Left ventricle myocardium inferior (tissue), 1 donor: Measurements from ENCODE around the gene RRP1B. TPM values are rescaled to one million over a fixed set of nuclear protein-coding genes. Genes with fewer than 3 reads are reported as not detected.

Source experiments
- DNase-seq: peaks from one replicate; pipeline ENCODE4 v3.0.0-alpha.2; 2020
- H3K27ac ChIP-seq: fragments of 200-600 bp; replicated peaks from 2 replicates; pipeline ENCODE4 v1.8.0; 2021
- H3K27me3 ChIP-seq: fragments of 200-600 bp; 2 replicates; pipeline ENCODE4 v1.8.0; 2021; ENCODE audit warnings: low read depth
- H3K36me3 ChIP-seq: fragments of 200-600 bp; 2 replicates; pipeline ENCODE4 v1.8.0; 2021
- H3K4me1 ChIP-seq: fragments of 200-600 bp; 2 replicates; pipeline ENCODE4 v1.8.0; 2021
- H3K4me3 ChIP-seq: fragments of 200-600 bp; 2 replicates; pipeline ENCODE4 v1.8.0; 2021; ENCODE audit warnings: mild to moderate bottlenecking, moderate library complexity
- H3K9me3 ChIP-seq: fragments of 200-600 bp; replicated peaks from 2 replicates; pipeline ENCODE4 v1.8.0; 2021
- intact Hi-C: fragments of 100-400 bp; cut with micrococcal nuclease; formaldehyde crosslinking; loops from one replicate; pipeline ENCODE4 v1.11.0; 2022
- microRNA-seq: library from miRNA; unstranded; fragments of <30 nt; microRNA quantifications from one replicate; pipeline ENCODE4 v1.2.0, GENCODE V29; 2020
- total RNA-seq: library from RNA; stranded (reverse); fragmentation: NEBNext Ultra II Directional; extraction: Animal tissue kit (Norgen Biotek cat#: 25700); gene quantifications from one replicate; pipeline ENCODE4 v1.2.1, GENCODE V29; 2021
- TF ChIP-seq, protein P1 (sequence below): fragments of 200-600 bp; IDR thresholded peaks from 2 replicates; pipeline ENCODE4 v1.8.0; 2021; ENCODE audit warnings: antibody characterized with exemption, mild to moderate bottlenecking, borderline replicate concordance
- donor health status: DM: no; HTN: yes; CAD: no; lungs with severe emphysema.

The RRP1B gene
- total RNA-seq, 1 donor from 2014 or later, result 8.9 TPM

DNA sequence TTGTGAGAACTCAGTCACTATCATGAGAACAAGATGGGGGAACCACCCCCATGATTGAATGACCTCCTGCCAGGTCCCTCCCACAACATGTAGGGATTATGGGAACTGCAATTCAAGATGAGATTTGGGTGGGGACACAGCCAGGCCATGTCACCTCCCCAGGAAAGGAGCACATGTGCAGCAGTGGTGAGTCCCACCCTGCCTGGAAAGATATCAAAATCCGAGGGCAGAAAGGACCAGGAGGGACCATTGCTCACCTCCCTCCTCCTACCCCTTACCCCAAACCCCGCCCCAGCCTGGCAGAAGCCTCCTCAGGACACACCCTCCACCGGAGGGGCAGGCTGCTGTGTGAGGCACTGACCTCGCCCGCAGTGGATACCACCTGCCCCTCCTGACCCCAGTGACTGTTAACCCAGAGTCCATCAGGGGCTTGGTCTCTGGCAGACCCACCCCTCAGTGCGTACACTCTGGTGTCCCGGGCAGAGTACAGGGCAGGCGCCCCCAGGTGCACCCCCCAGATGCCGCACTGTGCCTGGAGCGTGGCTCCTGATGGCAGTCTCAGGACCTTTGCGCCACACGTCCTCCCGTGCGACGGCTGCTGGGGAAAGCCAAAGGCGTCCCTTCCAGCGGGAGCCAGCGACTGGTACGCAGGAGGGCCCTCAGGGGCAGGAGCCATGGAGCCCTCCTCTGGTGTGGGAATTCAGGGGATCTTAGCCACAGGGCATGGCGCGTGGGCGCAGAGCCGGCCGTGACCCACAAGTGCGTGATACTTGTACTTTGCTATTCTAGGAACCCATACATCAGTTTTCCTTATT lies 80.5 kb downstream of the RRP1B start:
- H3K36me3 ChIP-seq, result peaks cover 30% of the 10 kb centered on the region
- no peaks in the 10 kb centered on the region for H3K27me3 ChIP-seq
- H3K4me1 ChIP-seq, result peaks cover 22% of the 10 kb centered on the region
- no peak overlapping the region for H3K4me3 ChIP-seq
- TF ChIP-seq, protein P1, sequence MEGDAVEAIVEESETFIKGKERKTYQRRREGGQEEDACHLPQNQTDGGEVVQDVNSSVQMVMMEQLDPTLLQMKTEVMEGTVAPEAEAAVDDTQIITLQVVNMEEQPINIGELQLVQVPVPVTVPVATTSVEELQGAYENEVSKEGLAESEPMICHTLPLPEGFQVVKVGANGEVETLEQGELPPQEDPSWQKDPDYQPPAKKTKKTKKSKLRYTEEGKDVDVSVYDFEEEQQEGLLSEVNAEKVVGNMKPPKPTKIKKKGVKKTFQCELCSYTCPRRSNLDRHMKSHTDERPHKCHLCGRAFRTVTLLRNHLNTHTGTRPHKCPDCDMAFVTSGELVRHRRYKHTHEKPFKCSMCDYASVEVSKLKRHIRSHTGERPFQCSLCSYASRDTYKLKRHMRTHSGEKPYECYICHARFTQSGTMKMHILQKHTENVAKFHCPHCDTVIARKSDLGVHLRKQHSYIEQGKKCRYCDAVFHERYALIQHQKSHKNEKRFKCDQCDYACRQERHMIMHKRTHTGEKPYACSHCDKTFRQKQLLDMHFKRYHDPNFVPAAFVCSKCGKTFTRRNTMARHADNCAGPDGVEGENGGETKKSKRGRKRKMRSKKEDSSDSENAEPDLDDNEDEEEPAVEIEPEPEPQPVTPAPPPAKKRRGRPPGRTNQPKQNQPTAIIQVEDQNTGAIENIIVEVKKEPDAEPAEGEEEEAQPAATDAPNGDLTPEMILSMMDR, result no peak
- no peaks in the 10 kb centered on the region for H3K9me3 ChIP-seq
- no peak for DNase-seq
- intact Hi-C loops, result no loop called here
- H3K27ac ChIP-seq, result no peak overlapping the region

DNA sequence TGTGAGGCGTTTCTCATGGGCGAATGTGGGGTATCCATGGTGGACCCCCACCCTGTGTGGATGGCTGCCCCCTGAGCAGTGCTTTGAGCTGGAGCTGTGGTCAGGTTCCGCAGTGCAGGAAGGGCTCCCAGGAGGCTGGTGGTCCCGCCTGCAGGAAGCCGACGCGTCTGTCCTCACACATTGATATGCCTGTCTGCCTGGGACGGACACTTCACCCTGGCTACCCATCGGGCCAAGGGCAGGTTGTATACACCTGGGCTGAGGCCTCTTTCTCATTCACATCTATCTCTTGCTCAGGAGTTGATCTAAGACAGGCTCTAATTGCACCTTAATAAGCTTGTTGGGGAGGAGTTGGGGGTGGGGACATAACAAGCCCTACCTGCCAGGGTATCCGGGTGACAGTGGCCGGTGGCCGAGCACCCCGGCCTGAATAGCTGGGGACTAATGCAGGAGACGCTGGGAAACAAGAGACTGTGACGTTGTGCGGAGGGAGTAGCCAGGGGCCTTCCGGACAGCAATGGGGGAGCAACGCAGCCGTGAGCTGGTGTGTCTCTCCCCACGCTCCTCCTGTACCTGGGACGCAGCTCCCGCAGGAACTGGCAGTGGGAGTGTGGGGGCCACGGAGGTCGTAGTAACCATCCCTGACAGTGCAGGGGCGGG lies 81.3 kb downstream of the RRP1B start:
- Histone ChIP-seq H3K27ac (peak overlapping the region; percentile 28), H3K4me1 (peaks cover 14% of the 10 kb centered on the region), H3K36me3 (peaks cover 38% of the 10 kb centered on the region), H3K9me3 (no peaks in the 10 kb centered on the region), H3K27me3 (no peaks in the 10 kb centered on the region), H3K4me3 (peak overlapping the region; percentile 25)
- TF ChIP-seq, protein P1, result no peak
- DNase-seq, result no peak
- intact Hi-C loops, result no loop called here

DNA sequence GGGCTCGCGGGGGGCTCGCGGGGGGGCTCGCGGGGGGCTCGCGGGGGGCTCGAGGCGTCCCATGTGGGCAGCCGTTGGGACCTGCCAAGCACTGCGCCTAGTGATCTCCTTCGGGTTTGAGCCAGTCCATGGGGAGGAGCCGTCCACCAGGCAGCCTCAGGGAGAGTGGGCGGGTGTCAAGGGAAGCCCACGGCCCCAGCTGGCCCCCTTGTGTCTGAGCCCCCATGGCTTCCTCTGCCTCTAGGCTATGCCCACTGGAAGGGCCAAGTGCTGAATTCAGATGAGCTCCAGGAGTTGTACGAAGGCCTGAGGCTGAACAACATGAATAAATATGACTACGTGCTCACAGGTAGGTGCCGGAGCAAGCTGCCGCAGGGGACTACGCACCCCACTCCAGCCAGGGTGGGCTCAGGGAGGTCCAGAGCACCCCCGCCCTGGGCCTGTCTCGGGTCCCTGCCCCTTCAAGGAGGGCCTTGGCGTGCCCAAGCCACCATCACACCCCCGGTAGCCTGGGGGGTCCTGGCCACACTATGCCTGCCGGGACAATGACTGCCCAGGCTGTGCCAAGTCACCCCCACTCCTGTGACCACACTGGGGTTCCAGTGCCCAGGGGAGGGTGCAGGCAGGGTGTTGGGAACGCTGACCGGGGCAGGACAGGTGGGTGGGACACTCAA lies 82.2 kb downstream of the RRP1B start:
- TF ChIP-seq, protein P1, result no peak
- Histone ChIP-seq H3K36me3 (peaks cover 44% of the 10 kb centered on the region), H3K27ac (no peak overlapping the region)

DNA sequence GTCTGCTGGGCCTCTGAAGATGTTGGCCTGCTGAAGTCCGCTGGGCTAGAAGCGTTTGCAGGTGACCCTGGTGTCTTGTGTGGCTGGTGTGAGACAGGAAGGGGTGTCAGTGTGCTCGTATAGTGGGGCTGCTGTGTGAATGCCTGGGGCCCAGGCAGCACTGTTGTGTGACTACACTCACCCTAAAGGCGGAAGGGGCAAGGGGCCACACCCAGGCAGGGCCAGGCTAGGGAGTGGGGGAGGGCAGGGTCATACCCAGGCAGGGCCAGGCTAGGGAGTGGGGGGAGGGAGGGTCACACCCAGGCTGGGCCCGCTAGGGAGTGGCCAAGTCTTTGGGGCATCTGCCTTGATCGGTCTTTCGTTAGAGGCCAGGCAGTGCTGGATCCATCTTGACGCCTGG lies 84.6 kb downstream of the RRP1B start:
- Histone ChIP-seq H3K27me3 (no peaks in the 10 kb centered on the region), H3K27ac (no peak overlapping the region), H3K4me3 (no peak overlapping the region), H3K4me1 (peaks cover 5% of the 10 kb centered on the region), H3K36me3 (peaks cover 62% of the 10 kb centered on the region), H3K9me3 (no peaks in the 10 kb centered on the region)
- TF ChIP-seq, protein P1, result no peak
- no peak for DNase-seq
- intact Hi-C loops, result no loop called here

More for the DNA sequence above, 82.2 kb downstream of the RRP1B start:
- peaks cover 13% of the 10 kb centered on the region for H3K4me1 ChIP-seq
- H3K27me3 ChIP-seq, result no peaks in the 10 kb centered on the region
- intact Hi-C loops, result no loop called here
- DNase-seq, result no peak
- H3K9me3 ChIP-seq, result no peaks in the 10 kb centered on the region
- no peak overlapping the region for H3K4me3 ChIP-seq

DNA sequence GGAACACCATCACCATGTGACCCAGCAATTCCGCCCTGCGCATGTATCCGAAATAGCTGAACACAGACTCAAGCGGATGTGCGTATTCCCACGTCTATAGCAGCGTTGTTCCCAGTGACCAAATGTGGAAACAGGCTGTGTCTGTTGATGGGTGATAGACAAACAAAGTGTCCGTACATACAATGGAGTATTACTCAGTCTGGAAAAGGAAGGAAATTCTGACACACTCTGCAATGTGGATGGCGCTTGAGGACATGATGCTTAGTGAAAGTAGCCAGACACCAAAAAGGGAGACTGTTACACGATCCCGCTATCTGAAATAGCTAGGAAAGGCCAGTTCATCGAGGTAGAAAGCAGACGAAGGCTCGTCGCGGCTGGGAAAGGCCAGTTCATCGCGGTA lies 85.4 kb downstream of the RRP1B start:
- no peak for DNase-seq
- Histone ChIP-seq H3K4me3 (no peak overlapping the region), H3K9me3 (no peaks in the 10 kb centered on the region), H3K4me1 (peaks cover 5% of the 10 kb centered on the region), H3K27ac (no peak overlapping the region), H3K36me3 (peaks cover 70% of the 10 kb centered on the region), H3K27me3 (no peaks in the 10 kb centered on the region)
- TF ChIP-seq, protein P1, result no peak
- intact Hi-C loops, result no loop called here

Small RNA genes lying within 50 kb of the gene (microRNA-seq; reads per million reads assigned to microRNA genes)
- gene MIR6070, result not detected

Other genes with a start within 250 kb of the RRP1B start
- 7.8 TPM for gene SIK1, start 232.4 kb upstream of the RRP1B start, total RNA-seq
- 0.16 TPM for gene HSF2BP, start 72 bp upstream of the RRP1B start, total RNA-seq
- gene PDXK, start 59.6 kb downstream of the RRP1B start, total RNA-seq, result 88.4 TPM
- gene CSTB, start 116.7 kb downstream of the RRP1B start, total RNA-seq, result 40.6 TPM
- 8.5 TPM for gene RRP1, start 130.0 kb downstream of the RRP1B start, total RNA-seq
- gene AGPAT3, start 205.7 kb downstream of the RRP1B start, total RNA-seq, result 79.6 TPM